IgD-negative memory B cell (primary cell): ENCODE data around the gene CNTNAP5. TPM values are rescaled to one million over a fixed set of nuclear protein-coding genes. Genes with fewer than 3 reads are reported as not detected.

ENCODE experiments used
- H3K27ac Mint-ChIP-seq, 3 donors: one replicate each; pipeline ENCODE4 v1.8.0; 2020 to 2022; ENCODE audit warnings: mild to moderate bottlenecking in 3 of 3, mixed read lengths in 3 of 3, moderate library complexity in 1 of 3
- H3K27me3 Mint-ChIP-seq: one replicate; pipeline ENCODE4 v1.8.0; 2021; ENCODE audit warnings: mixed read lengths
- H3K36me3 Mint-ChIP-seq: one replicate; pipeline ENCODE4 v1.8.0; 2020; ENCODE audit warnings: mild to moderate bottlenecking, mixed read lengths
- H3K4me1 Mint-ChIP-seq, 3 donors: one replicate each; pipeline ENCODE4 v1.8.0; 2020 to 2022; ENCODE audit warnings: mixed read lengths in 3 of 3, mild to moderate bottlenecking in 1 of 3
- H3K4me3 Mint-ChIP-seq, 4 donors: one replicate each; pipeline ENCODE4 v1.8.0; 2020 to 2022; ENCODE audit warnings: mild to moderate bottlenecking in 4 of 4, mixed read lengths in 4 of 4, moderate library complexity in 3 of 4
- H3K9me3 Mint-ChIP-seq, 3 donors: one replicate each; pipeline ENCODE4 v1.8.0; 2020 to 2021; ENCODE audit warnings: mixed read lengths in 3 of 3, mild to moderate bottlenecking in 1 of 3
- polyA plus RNA-seq: library from polyadenylated mRNA; unstranded; fragments of 300-500 nt; fragmentation: Illumina TruSeq; gene quantifications from one replicate; pipeline ENCODE4 v1.2.3, GENCODE V29; 2021

CNTNAP5 gene
- polyA plus RNA-seq, 1 donor from 2014 or later: not detected

GRCh38 chr2:124520953-124521352 lies 495.9 kb downstream of the CNTNAP5 start:
- H3K36me3 Mint-ChIP-seq: no peaks in the 10 kb centered on the region
- H3K4me1 Mint-ChIP-seq: no peaks in the 10 kb centered on the region
- H3K27ac Mint-ChIP-seq: no peak overlapping the region
- no peak overlapping the region for H3K4me3 Mint-ChIP-seq
- no peaks in the 10 kb centered on the region for H3K27me3 Mint-ChIP-seq
- peaks cover 0 to 16% (median 2%) of the 10 kb centered on the region in 3 donors for H3K9me3 Mint-ChIP-seq

- Mint-ChIP-seq H3K27ac (no peak overlapping the region), H3K4me1 (peaks cover 0 to 2% (median 0%) of the 10 kb centered on the region in 3 donors), H3K4me3 (no peak overlapping the region), H3K9me3 (peaks cover 0 to 19% (median 4%) of the 10 kb centered on the region in 3 donors), H3K27me3 (no peaks in the 10 kb centered on the region), H3K36me3 (no peaks in the 10 kb centered on the region)
These were observed 498.0 kb downstream of the CNTNAP5 start for GRCh38 chr2:124523096-124523495.

- peaks cover 0 to 2% (median 0%) of the 10 kb centered on the region in 3 donors for H3K4me1 Mint-ChIP-seq
- peaks cover 2 to 19% (median 4%) of the 10 kb centered on the region in 3 donors for H3K9me3 Mint-ChIP-seq
These were observed 499.2 kb downstream of the CNTNAP5 start for GRCh38 chr2:124524155-124524915.

GRCh38 chr2:124526221-124526620 lies 501.1 kb downstream of the CNTNAP5 start:
- Mint-ChIP-seq H3K4me1 (peaks cover 0 to 2% (median 0%) of the 10 kb centered on the region in 3 donors), H3K27ac (no peak overlapping the region), H3K36me3 (no peaks in the 10 kb centered on the region), H3K27me3 (no peaks in the 10 kb centered on the region), H3K9me3 (peaks cover 2 to 19% (median 4%) of the 10 kb centered on the region in 3 donors), H3K4me3 (no peak overlapping the region)

More at GRCh38 chr2:124524155-124524915, 499.2 kb downstream of the CNTNAP5 start:
- no peaks in the 10 kb centered on the region for H3K27me3 Mint-ChIP-seq
- H3K4me3 Mint-ChIP-seq: no peak overlapping the region
- no peak overlapping the region for H3K27ac Mint-ChIP-seq
- H3K36me3 Mint-ChIP-seq: no peaks in the 10 kb centered on the region

GRCh38 chr2:124530203-124530602 lies 505.1 kb downstream of the CNTNAP5 start:
- no peak overlapping the region for H3K27ac Mint-ChIP-seq
- H3K9me3 Mint-ChIP-seq: peaks cover 2 to 10% (median 6%) of the 10 kb centered on the region in 3 donors
- no peak overlapping the region for H3K4me3 Mint-ChIP-seq
- peaks cover 0 to 2% (median 0%) of the 10 kb centered on the region in 3 donors for H3K4me1 Mint-ChIP-seq
- H3K27me3 Mint-ChIP-seq: no peaks in the 10 kb centered on the region
- H3K36me3 Mint-ChIP-seq: no peaks in the 10 kb centered on the region

- no peaks in the 10 kb centered on the region for H3K36me3 Mint-ChIP-seq
- H3K9me3 Mint-ChIP-seq: peaks cover 0 to 5% (median 2%) of the 10 kb centered on the region in 3 donors
- H3K4me1 Mint-ChIP-seq: no peaks in the 10 kb centered on the region
- no peak overlapping the region for H3K4me3 Mint-ChIP-seq
- no peak overlapping the region for H3K27ac Mint-ChIP-seq
- H3K27me3 Mint-ChIP-seq: no peaks in the 10 kb centered on the region
These were observed 508.3 kb downstream of the CNTNAP5 start for GRCh38 chr2:124533226-124533954.

- H3K27me3 Mint-ChIP-seq: no peaks in the 10 kb centered on the region
- no peak overlapping the region for H3K27ac Mint-ChIP-seq
- H3K4me3 Mint-ChIP-seq: no peak overlapping the region
- peaks cover 0 to 6% (median 0%) of the 10 kb centered on the region in 3 donors for H3K9me3 Mint-ChIP-seq
- no peaks in the 10 kb centered on the region for H3K4me1 Mint-ChIP-seq
- no peaks in the 10 kb centered on the region for H3K36me3 Mint-ChIP-seq
These were observed 508.9 kb downstream of the CNTNAP5 start for GRCh38 chr2:124534028-124534427.

DNA sequence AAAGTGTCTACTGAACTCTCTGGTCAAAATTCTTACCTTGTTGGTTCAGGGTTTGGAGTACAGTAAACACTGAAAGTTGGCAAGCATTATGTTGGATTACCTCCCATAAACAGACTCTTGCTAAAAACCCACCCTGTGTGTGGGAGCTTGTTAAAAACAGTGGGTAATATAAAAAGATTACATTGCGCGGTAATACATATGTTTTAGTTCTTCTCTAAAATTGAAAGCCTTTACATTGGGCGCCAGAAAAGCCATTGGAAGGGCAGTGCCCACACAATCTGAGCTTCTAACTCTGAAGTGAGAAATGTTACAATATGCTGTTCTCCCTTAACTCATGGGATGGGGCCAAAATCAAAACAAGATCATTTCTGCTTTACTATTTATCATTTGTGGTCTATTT lies 510.7 kb downstream of the CNTNAP5 start:
- H3K36me3 Mint-ChIP-seq: no peaks in the 10 kb centered on the region
- H3K27ac Mint-ChIP-seq: no peak overlapping the region
- H3K27me3 Mint-ChIP-seq: no peaks in the 10 kb centered on the region
- H3K9me3 Mint-ChIP-seq: peaks cover 0 to 6% (median 6%) of the 10 kb centered on the region in 3 donors
- no peaks in the 10 kb centered on the region for H3K4me1 Mint-ChIP-seq
- H3K4me3 Mint-ChIP-seq: no peak overlapping the region

DNA sequence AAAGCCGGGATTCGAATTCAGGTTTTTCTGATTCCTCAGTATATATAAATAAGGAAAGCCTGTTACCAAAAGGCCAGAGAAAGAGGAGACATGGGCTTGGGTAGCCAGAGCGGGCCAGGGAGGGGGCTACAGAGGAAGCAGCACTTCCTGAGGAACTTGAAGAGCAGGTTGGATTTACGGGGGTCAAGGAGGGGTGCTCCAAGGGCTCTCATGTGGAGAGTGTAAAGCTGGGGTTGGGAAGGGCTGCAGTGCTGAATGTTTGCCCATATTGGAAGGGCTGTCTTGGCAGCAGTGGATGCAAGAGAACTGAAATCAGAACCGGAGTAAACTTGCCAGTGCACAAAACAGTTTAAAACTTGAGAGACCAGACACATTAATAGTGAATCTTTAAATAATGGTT lies 511.5 kb downstream of the CNTNAP5 start:
- Mint-ChIP-seq H3K27me3 (no peaks in the 10 kb centered on the region), H3K27ac (no peak overlapping the region), H3K4me1 (no peaks in the 10 kb centered on the region), H3K4me3 (no peak overlapping the region), H3K36me3 (no peaks in the 10 kb centered on the region), H3K9me3 (peaks cover 0 to 6% (median 6%) of the 10 kb centered on the region in 3 donors)

GRCh38 chr2:124538549-124538948 lies 513.5 kb downstream of the CNTNAP5 start:
- no peak overlapping the region for H3K4me3 Mint-ChIP-seq
- H3K27ac Mint-ChIP-seq: peak overlapping the region in 1 of 3 donors; percentile 82
- no peaks in the 10 kb centered on the region for H3K36me3 Mint-ChIP-seq
- H3K9me3 Mint-ChIP-seq: peaks cover 0 to 6% (median 6%) of the 10 kb centered on the region in 3 donors
- H3K4me1 Mint-ChIP-seq: no peaks in the 10 kb centered on the region
- H3K27me3 Mint-ChIP-seq: no peaks in the 10 kb centered on the region

DNA sequence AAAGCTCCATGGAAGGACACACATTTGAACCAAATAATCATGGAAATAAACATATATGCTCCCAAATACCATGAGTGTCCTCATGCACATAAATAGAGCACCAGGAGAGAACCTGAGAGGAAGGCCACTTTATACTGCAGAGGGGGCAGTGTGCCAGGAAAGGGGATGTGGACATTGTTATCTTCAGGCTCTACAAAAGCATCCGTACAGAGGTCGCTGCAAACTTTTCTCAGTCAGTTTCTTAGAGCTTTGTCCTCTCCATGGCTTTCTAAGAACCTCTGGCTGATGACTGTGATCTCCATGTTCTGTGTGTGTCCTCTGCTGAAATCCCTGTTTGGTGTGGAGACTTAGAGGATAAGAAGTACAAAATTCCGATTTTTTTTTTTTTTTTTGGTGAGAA lies 515.7 kb downstream of the CNTNAP5 start:
- Mint-ChIP-seq H3K4me1 (no peaks in the 10 kb centered on the region), H3K27me3 (no peaks in the 10 kb centered on the region), H3K9me3 (peaks cover 0 to 6% (median 6%) of the 10 kb centered on the region in 3 donors), H3K36me3 (no peaks in the 10 kb centered on the region), H3K4me3 (no peak overlapping the region), H3K27ac (no peak overlapping the region)

DNA sequence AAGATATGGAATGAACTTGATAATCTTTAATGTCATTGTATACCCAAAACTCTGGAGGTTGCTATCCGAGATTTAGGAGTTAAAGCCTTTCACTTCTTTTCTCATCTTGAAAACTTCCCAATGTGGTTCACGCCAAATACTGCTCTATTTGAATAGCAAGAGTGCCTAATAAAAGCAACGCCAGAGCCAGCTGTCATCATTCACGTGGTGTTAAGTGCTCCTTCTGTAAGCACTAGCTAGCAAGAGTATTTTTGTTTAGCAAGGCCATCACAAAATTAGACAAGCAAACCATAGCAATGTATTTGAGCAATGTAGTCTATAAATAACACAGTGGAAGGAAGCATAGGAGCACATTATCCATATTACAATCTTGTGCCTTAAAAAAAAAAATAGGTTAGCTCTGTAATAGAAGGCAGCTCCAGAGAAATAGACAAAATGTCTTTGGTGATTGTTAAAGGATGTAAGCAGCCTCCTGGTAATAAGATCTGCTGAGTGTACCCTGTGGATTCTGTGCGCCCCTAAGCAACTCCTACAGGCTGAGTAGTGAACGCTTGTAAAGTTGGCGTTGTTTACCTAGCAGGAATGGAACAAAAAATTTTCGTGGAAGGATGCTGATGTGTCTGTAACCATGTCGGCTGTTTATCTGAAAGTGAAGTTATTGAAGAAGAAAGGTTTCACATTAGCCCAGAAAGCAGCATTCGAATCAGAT lies 518.0 kb downstream of the CNTNAP5 start:
- H3K36me3 Mint-ChIP-seq: no peaks in the 10 kb centered on the region
- no peaks in the 10 kb centered on the region for H3K27me3 Mint-ChIP-seq
- peaks cover 0 to 6% (median 6%) of the 10 kb centered on the region in 3 donors for H3K9me3 Mint-ChIP-seq
- no peak overlapping the region for H3K4me3 Mint-ChIP-seq
- no peak overlapping the region for H3K27ac Mint-ChIP-seq
- no peaks in the 10 kb centered on the region for H3K4me1 Mint-ChIP-seq

- Mint-ChIP-seq H3K27me3 (no peaks in the 10 kb centered on the region), H3K27ac (no peak overlapping the region), H3K36me3 (no peaks in the 10 kb centered on the region)
These were observed 522.6 kb downstream of the CNTNAP5 start for GRCh38 chr2:124547700-124548099.

DNA sequence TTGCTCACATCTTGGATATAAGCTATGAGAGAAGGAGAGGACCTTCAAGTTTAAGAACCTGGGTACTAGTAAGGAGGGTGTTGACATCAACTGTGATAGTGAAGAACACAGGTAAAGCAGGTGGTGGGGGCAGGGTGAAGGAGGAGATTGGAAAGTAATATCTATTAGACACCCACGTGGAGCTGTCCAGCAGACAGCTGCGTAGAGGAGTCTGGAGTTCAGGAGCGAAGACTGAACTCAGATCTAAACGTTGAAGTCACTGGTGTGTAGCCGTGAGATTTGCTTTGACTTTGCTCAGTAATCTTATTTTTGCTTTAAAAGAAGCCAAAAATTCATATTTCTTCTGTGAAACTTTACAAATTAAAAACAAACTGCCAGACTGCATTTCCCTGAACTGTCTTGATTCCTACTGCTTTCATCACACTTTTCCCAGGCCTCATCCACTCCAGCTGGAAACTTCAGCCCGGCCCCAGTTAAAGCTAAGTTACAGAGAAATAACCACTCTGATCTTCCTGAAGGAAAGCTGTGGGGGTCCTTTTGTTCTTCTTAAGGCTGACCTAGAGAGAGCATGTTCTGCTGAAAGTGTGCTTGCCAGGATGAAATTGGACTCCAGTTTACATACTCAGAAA lies 533.3 kb downstream of the CNTNAP5 start:
- peaks cover 2 to 14% (median 4%) of the 10 kb centered on the region in 3 donors for H3K9me3 Mint-ChIP-seq
- H3K36me3 Mint-ChIP-seq: no peaks in the 10 kb centered on the region

More at GRCh38 chr2:124547700-124548099, 522.6 kb downstream of the CNTNAP5 start:
- Mint-ChIP-seq H3K4me3 (no peak overlapping the region), H3K4me1 (no peaks in the 10 kb centered on the region), H3K9me3 (peaks cover 0 to 5% (median 4%) of the 10 kb centered on the region in 3 donors)

More for the DNA sequence above, 533.3 kb downstream of the CNTNAP5 start:
- Mint-ChIP-seq H3K4me1 (no peaks in the 10 kb centered on the region), H3K27me3 (no peaks in the 10 kb centered on the region), H3K27ac (no peak overlapping the region), H3K4me3 (no peak overlapping the region)
